HG03175 (cell line): Measurements from ENCODE around the gene SLC24A3.
A peak's percentile ranks its signal among the peaks of the same experiment; 100 is the strongest.

Source experiments
- ATAC-seq: cut with Tn5 transposase; IDR thresholded peaks from one replicate; pipeline ENCODE4 v1.9.1; 2021; ENCODE audit warnings: mild to moderate bottlenecking, moderate library complexity; ENCODE audit not compliant: unreplicated experiment

Gene SLC24A3

GRCh38 chr20:19695081-19695480 is 482.6 kb downstream of the SLC24A3 start:
- ATAC-seq, result no peak

- no peak for ATAC-seq
Observed at GRCh38 chr20:19696620-19697019, 484.2 kb downstream of the SLC24A3 start.

GRCh38 chr20:19697415-19697814 is 485.0 kb downstream of the SLC24A3 start:
- ATAC-seq, result no peak

- ATAC-seq, result no peak
Observed at GRCh38 chr20:19699180-19699971, 486.9 kb downstream of the SLC24A3 start.

- ATAC-seq, result no peak
Observed at GRCh38 chr20:19701429-19701828, 489.0 kb downstream of the SLC24A3 start.

- ATAC-seq, result peak; percentile 89
Observed at GRCh38 chr20:19706463-19706862, 494.0 kb downstream of the SLC24A3 start.

GRCh38 chr20:19709635-19710335 is 497.3 kb downstream of the SLC24A3 start:
- ATAC-seq, result no peak

GRCh38 chr20:19710336-19711120 is 498.1 kb downstream of the SLC24A3 start:
- no peak for ATAC-seq

- ATAC-seq, result no peak
Observed at GRCh38 chr20:19711126-19711525, 498.7 kb downstream of the SLC24A3 start.

- no peak for ATAC-seq
Observed at GRCh38 chr20:19712721-19713260, 500.3 kb downstream of the SLC24A3 start.

GRCh38 chr20:19713822-19714578 is 501.6 kb downstream of the SLC24A3 start:
- ATAC-seq, result no peak

GRCh38 chr20:19714579-19714840 is 502.1 kb downstream of the SLC24A3 start:
- no peak for ATAC-seq

GRCh38 chr20:19715986-19716385 is 503.5 kb downstream of the SLC24A3 start:
- no peak for ATAC-seq

GRCh38 chr20:19718880-19719279 is 506.4 kb downstream of the SLC24A3 start:
- no peak for ATAC-seq

GRCh38 chr20:19720991-19721390 is 508.5 kb downstream of the SLC24A3 start:
- no peak for ATAC-seq

GRCh38 chr20:19723051-19723450 is 510.6 kb downstream of the SLC24A3 start:
- ATAC-seq, result no peak

- ATAC-seq, result no peak
Observed at GRCh38 chr20:19723813-19724430, 511.5 kb downstream of the SLC24A3 start.

GRCh38 chr20:19725373-19725772 is 512.9 kb downstream of the SLC24A3 start:
- ATAC-seq, result no peak

- ATAC-seq, result no peak
Observed at GRCh38 chr20:19725814-19726525, 513.5 kb downstream of the SLC24A3 start.
